Hepatocyte (in vitro differentiated cells): ENCODE measurements around the gene YWHAQ. TPM values are rescaled to one million over a fixed set of nuclear protein-coding genes. Genes with fewer than 3 reads are reported as not detected.
"Not testable (repeated sequence)": the region's sequence is repeated elsewhere in the genome, so short reads cannot be mapped to it uniquely, and the experiment has no call there.

Source experiments
- DNase-seq: peaks from one replicate; pipeline ENCODE4 v3.0.0-alpha.2; 2016; ENCODE audit warnings: low spot score
- H2AFZ ChIP-seq: fragments of 200-600 bp; sonication (generic); 2 replicates; pipeline ENCODE4 v1.6.0; 2016; ENCODE audit warnings: antibody characterized with exemption, mild to moderate bottlenecking
- H3K27ac ChIP-seq: fragments of 200-600 bp; sonication (generic); 2 replicates; pipeline ENCODE4 v1.5.1; 2016; ENCODE audit warnings: mild to moderate bottlenecking
- H3K27me3 ChIP-seq: fragments of 200-600 bp; sonication (generic); 2 replicates; pipeline ENCODE4 v1.6.1; 2016
- H3K36me3 ChIP-seq: fragments of 200-600 bp; sonication (generic); replicated peaks from 2 replicates; pipeline ENCODE4 v1.5.1; 2016; ENCODE audit warnings: low read depth; ENCODE audit not compliant: insufficient read depth
- H3K4me1 ChIP-seq: fragments of 200-600 bp; sonication (generic); 2 replicates; pipeline ENCODE4 v1.5.1; 2016; ENCODE audit warnings: mild to moderate bottlenecking, moderate library complexity; ENCODE audit not compliant: insufficient read depth
- H3K4me2 ChIP-seq: fragments of 200-600 bp; sonication (generic); 2 replicates; pipeline ENCODE4 v1.6.0; 2016
- H3K4me3 ChIP-seq: fragments of 200-600 bp; sonication (generic); 2 replicates; pipeline ENCODE4 v1.5.1; 2016; ENCODE audit warnings: mild to moderate bottlenecking
- H3K79me2 ChIP-seq: fragments of 200-600 bp; sonication (generic); 2 replicates; pipeline ENCODE4 v1.6.0; 2017; ENCODE audit warnings: mild to moderate bottlenecking
- H3K9me2 ChIP-seq: fragments of 200-600 bp; sonication (generic); replicated peaks from 2 replicates; pipeline ENCODE4 v1.6.0; 2017; ENCODE audit warnings: mild to moderate bottlenecking; ENCODE audit not compliant: insufficient read depth
- H3K9me3 ChIP-seq: fragments of 200-600 bp; sonication (generic); 2 replicates; pipeline ENCODE4 v1.5.1; 2016; ENCODE audit warnings: low read depth, mild to moderate bottlenecking
- H4K20me1 ChIP-seq: fragments of 200-600 bp; sonication (generic); 2 replicates; pipeline ENCODE4 v1.6.0; 2016; ENCODE audit warnings: mild to moderate bottlenecking; ENCODE audit not compliant: insufficient read depth, poor library complexity, severe bottlenecking
- EZH2 ChIP-seq: fragments of 200-600 bp; sonication (generic); IDR thresholded peaks from 2 replicates; pipeline ENCODE4 v1.6.1; 2016; ENCODE audit warnings: antibody characterized with exemption, mild to moderate bottlenecking, borderline replicate concordance
- EZH2phosphoT487 ChIP-seq: fragments of 200-600 bp; sonication (generic); IDR thresholded peaks from one replicate; pipeline ENCODE4 v1.6.1; 2018; ENCODE audit warnings: antibody characterized with exemption, mild to moderate bottlenecking, low read depth, moderate library complexity; ENCODE audit not compliant: unreplicated experiment, severe bottlenecking
- WGBS: methylation state at CpG from one replicate; pipeline ENCODE4 v1.1.6; 2016; ENCODE audit warnings: low lambda C conversion rate; ENCODE audit errors: missing lambda C conversion rate; 5-methylcytosine and 5-hydroxymethylcytosine counted together
- polyA plus RNA-seq: library from polyadenylated mRNA; unstranded; fragments of >200 nt; fragmentation: Nextera tagmentation; extraction: Ambion mirVana; gene quantifications from 2 replicates; pipeline ENCODE4 v1.2.1, GENCODE V29; 2016
- total RNA-seq: library from RNA; depleted of rRNA; stranded (reverse); fragments of >200 nt; gene quantifications from 2 replicates; pipeline ENCODE4 v1.2.3, GENCODE V29; 2014
- TF ChIP-seq, protein P1 (sequence below): fragments of 200-600 bp; sonication (generic); IDR thresholded peaks from 2 replicates; pipeline ENCODE4 v1.5.1; 2016; ENCODE audit warnings: antibody characterized with exemption, mild to moderate bottlenecking; ENCODE audit not compliant: poor library complexity

YWHAQ gene
- total and polyA plus RNA-seq, 2 experiments from 2014 or later, result 327 to 361 TPM

- 96% methylated on average over 5 of the region's 5 CpGs for WGBS
- TF ChIP-seq EZH2phosphoT487 (no peak), EZH2 (no peak)
- TF ChIP-seq, protein P1, sequence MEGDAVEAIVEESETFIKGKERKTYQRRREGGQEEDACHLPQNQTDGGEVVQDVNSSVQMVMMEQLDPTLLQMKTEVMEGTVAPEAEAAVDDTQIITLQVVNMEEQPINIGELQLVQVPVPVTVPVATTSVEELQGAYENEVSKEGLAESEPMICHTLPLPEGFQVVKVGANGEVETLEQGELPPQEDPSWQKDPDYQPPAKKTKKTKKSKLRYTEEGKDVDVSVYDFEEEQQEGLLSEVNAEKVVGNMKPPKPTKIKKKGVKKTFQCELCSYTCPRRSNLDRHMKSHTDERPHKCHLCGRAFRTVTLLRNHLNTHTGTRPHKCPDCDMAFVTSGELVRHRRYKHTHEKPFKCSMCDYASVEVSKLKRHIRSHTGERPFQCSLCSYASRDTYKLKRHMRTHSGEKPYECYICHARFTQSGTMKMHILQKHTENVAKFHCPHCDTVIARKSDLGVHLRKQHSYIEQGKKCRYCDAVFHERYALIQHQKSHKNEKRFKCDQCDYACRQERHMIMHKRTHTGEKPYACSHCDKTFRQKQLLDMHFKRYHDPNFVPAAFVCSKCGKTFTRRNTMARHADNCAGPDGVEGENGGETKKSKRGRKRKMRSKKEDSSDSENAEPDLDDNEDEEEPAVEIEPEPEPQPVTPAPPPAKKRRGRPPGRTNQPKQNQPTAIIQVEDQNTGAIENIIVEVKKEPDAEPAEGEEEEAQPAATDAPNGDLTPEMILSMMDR, result no peak
- Histone ChIP-seq H3K9me2 (no peaks in the 10 kb centered on the region), H3K4me2 (no peak overlapping the region), H3K9me3 (no peaks in the 10 kb centered on the region), H2AFZ (no peak overlapping the region), H3K79me2 (peaks cover 100% of the 10 kb centered on the region), H3K4me3 (no peak overlapping the region), H3K27me3 (no peaks in the 10 kb centered on the region), H3K4me1 (peaks cover 18% of the 10 kb centered on the region), H3K27ac (no peak overlapping the region), H4K20me1 (peaks cover 99% of the 10 kb centered on the region), H3K36me3 (no peaks in the 10 kb centered on the region)
- no peak for DNase-seq
Observed at GRCh38 chr2:9617296-9617695, 13.5 kb downstream of the YWHAQ start.

DNA sequence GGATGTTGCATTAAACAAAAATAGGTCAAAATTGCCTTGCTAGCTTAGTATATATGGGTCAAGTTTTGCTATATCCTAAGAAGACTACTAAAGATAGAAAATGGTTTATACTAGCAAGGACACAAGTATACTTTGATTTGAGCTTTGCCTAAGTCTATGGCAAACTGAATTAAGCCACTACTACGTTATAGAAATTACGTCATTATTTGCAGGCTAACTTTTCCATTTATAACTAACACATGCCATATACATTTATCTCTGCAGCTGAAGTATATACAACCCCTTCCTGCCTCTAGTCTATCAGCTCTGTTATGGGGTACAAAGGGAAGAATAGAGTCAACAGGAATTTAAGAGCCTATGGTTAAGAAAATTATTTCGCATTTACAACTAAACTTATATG, 16.2 kb downstream of the YWHAQ start:
- Histone ChIP-seq H3K27me3 (no peaks in the 10 kb centered on the region), H3K4me3 (no peak overlapping the region), H3K4me2 (no peak overlapping the region), H2AFZ (no peak overlapping the region), H3K79me2 (peaks cover 100% of the 10 kb centered on the region), H3K27ac (no peak overlapping the region), H3K4me1 (peaks cover 5% of the 10 kb centered on the region), H4K20me1 (peaks cover 98% of the 10 kb centered on the region), H3K9me3 (no peaks in the 10 kb centered on the region), H3K36me3 (no peaks in the 10 kb centered on the region), H3K9me2 (no peaks in the 10 kb centered on the region)
- TF ChIP-seq, protein P1, result no peak
- TF ChIP-seq EZH2phosphoT487 (no peak), EZH2 (no peak)
- no peak for DNase-seq
- WGBS, result 58% methylated on average over 3 of the region's 3 CpGs

GRCh38 chr2:9613291-9613690, 17.5 kb downstream of the YWHAQ start:
- WGBS, result 91% methylated on average over 1 of the region's 1 CpG
- Histone ChIP-seq H3K4me3 (no peak overlapping the region), H2AFZ (no peak overlapping the region), H3K4me1 (peaks cover 12% of the 10 kb centered on the region), H3K9me3 (no peaks in the 10 kb centered on the region), H3K36me3 (no peaks in the 10 kb centered on the region), H3K4me2 (no peak overlapping the region), H3K9me2 (no peaks in the 10 kb centered on the region), H4K20me1 (peaks cover 98% of the 10 kb centered on the region), H3K27ac (no peak overlapping the region), H3K79me2 (peaks cover 100% of the 10 kb centered on the region), H3K27me3 (no peaks in the 10 kb centered on the region)
- no peak for DNase-seq
- no peak for TF ChIP-seq EZH2phosphoT487
- TF ChIP-seq, protein P1, result no peak
- TF ChIP-seq EZH2, result no peak

- H3K36me3 ChIP-seq, H2AFZ ChIP-seq, H3K27me3 ChIP-seq, H3K27ac ChIP-seq, H3K9me3 ChIP-seq, H3K9me2 ChIP-seq, DNase-seq, H3K4me3 ChIP-seq, H3K4me2 ChIP-seq: not testable (repeated sequence)
- peaks cover 98% of the 10 kb centered on the region for H3K79me2 ChIP-seq
- 98% methylated on average over 8 of the region's 8 CpGs for WGBS
- peaks cover 98% of the 10 kb centered on the region for H4K20me1 ChIP-seq
- peaks cover 15% of the 10 kb centered on the region for H3K4me1 ChIP-seq
Observed at GRCh38 chr2:9611549-9611912, 19.3 kb downstream of the YWHAQ start.
